Heart left ventricle (tissue), 16 donors: ENCODE data around the gene COQ8A. TPM values are rescaled to one million over a fixed set of nuclear protein-coding genes. Genes with fewer than 3 reads are reported as not detected.

Experiments
- ATAC-seq, 4 donors: fragments of 200-7000 bp; cut with Tn5 transposase; one replicate each; pipeline ENCODE4 v1.9.1; 2020 to 2022; ENCODE audit warnings: moderate library complexity in 4 of 4, mild to moderate bottlenecking in 3 of 4, moderate number of reproducible peaks in 1 of 4
- DNase-seq, 5 donors: peaks; one replicate each; pipeline ENCODE4 v3.0.0-alpha.2; 2020
- H3K27ac ChIP-seq, 12 donors: fragments of 200-600 bp; sonication (generic) in 4 of 12; one replicate each; pipeline versions ENCODE4 v1.5.0 to v1.8.0; 2016 to 2022; ENCODE audit warnings: mild to moderate bottlenecking in 2 of 12
- H3K27me3 ChIP-seq, 9 donors: fragments of 200-600 bp; sonication (generic) in 2 of 9; one replicate each; pipeline versions ENCODE4 v1.5.1 to v1.8.0; 2016 to 2022; ENCODE audit warnings: mild to moderate bottlenecking in 3 of 9
- H3K36me3 ChIP-seq, 9 donors: fragments of 200-600 bp; sonication (generic) in 2 of 9; one replicate each; pipeline versions ENCODE4 v1.5.0 to v1.8.0; 2018 to 2022; ENCODE audit warnings: mild to moderate bottlenecking in 2 of 9
- H3K4me1 ChIP-seq, 12 donors: fragments of 200-600 bp; sonication (generic) in 4 of 12; one replicate each; pipeline versions ENCODE4 v1.5.0 to v1.8.0; 2016 to 2022; ENCODE audit warnings: mild to moderate bottlenecking in 3 of 12
- H3K4me3 ChIP-seq, 12 donors: fragments of 200-600 bp; sonication (generic) in 4 of 12; one replicate each; pipeline versions ENCODE4 v1.5.0 to v1.8.0; 2017 to 2022; ENCODE audit warnings: mild to moderate bottlenecking in 9 of 12, moderate library complexity in 4 of 12
- H3K9me3 ChIP-seq, 12 donors: fragments of 200-600 bp; sonication (generic) in 4 of 12; one replicate each; pipeline versions ENCODE4 v1.5.0 to v1.8.0; 2016 to 2022; ENCODE audit warnings: mild to moderate bottlenecking in 1 of 12
- POLR2A ChIP-seq, 2 donors: fragments of 450-650 bp; IDR thresholded peaks; one replicate each; pipeline ENCODE4 v1.6.1; 2017; ENCODE audit warnings: antibody characterized with exemption in 2 of 2, mild to moderate bottlenecking in 2 of 2, moderate library complexity in 2 of 2
- WGBS, 4 donors: extraction: QIAGEN DNeasy Blood & Tissue Kit in 2 of 4; methylation state at CpG; one replicate each; pipeline versions ENCODE4 v1.1.5 to v1.1.7; 2013 to 2018; 5-methylcytosine and 5-hydroxymethylcytosine counted together
- intact Hi-C, 10 donors: fragments of 100-400 bp; cut with DNase I; formaldehyde crosslinking; loops; one replicate each; pipeline versions ENCODE4 v1.11.1 to v1.14.2; 2022
- polyA plus RNA-seq, 2 donors: library from polyadenylated mRNA; stranded (reverse); fragments of 200-250 nt; gene quantifications; one replicate each; pipeline ENCODE4 v1.2.3, GENCODE V29; 2013
- total RNA-seq, 9 donors: library from RNA; depleted of rRNA in 2 of 9; stranded (reverse); fragments of >200 nt in 2 of 9; fragmentation: NEBNext Ultra II Directional in 3 of 9; extraction: Animal tissue kit (Norgen Biotek cat#: 25700) in 3 of 9; gene quantifications; one replicate each; pipeline versions ENCODE4 v1.1.0 to v1.2.4, GENCODE V29; 2016 to 2023
- TF ChIP-seq, protein P1 (sequence below), 12 donors: fragments of 200-600 bp; sonication (generic) in 4 of 12; IDR thresholded peaks; one replicate each; pipeline versions ENCODE4 v1.5.0 to v1.8.0; 2018 to 2022; ENCODE audit warnings: antibody characterized with exemption in 12 of 12, mild to moderate bottlenecking in 5 of 12
- donor health status: ischemic (EF 13 %, LVEDD 7.1; RV severe dilation, severe dysfunction).
- donor health status: healthy with polysubstance abuse.
- donor health status: DM: no; HTN: yes; CAD: no.
- donor health status: DM: no; HTN: no; CAD: no.
- donor health status: ischemic (EF 25% LVEDD 6.9; RV normal size, moderate dysfunction).
- donor health status: ischemic (EF 25% LVEDD 5.7; RV mildly dilated, moderate dysfunction).
- donor health status: healthy.
- donor health status: DM: yes; HTN: yes; CAD: no.
- donor health status: ischemic (EF 35%, LVEDD 5.7; RV mildly dilated, moderate dysfunction).
- donor health status: nonischemic (EF 11% LVEDD 7.7; RV severe dilation, severe dysfunction).
- donor health status: DM: yes; HTN: yes; CAD: no.
- donor health status: PGD.
- donor health status: ischemic (EF 29% LVEDD 5.4; RV normal size, mild dysfunction).
- donor health status: nonischemic (EF 23%, LVEDD 6.1; RV moderate dilation, normal function).

The COQ8A gene
- total and polyA plus RNA-seq, 11 donors: 141 to 915 (median 269) TPM

- Histone ChIP-seq H3K9me3 (no peaks in the 10 kb centered on the region), H3K27ac (peak overlapping the region in 11 of 12 donors; percentile 35 to 88 (median 73)), H3K27me3 (no peaks in the 10 kb centered on the region), H3K4me3 (no peak overlapping the region), H3K4me1 (peaks cover 0 to 82% (median 24%) of the 10 kb centered on the region in 12 donors), H3K36me3 (peaks cover 0 to 41% (median 32%) of the 10 kb centered on the region in 9 donors)
- no peak for ATAC-seq
- intact Hi-C loops: no loop called here
- 91 to 95% (median 93%) methylated on average over 22 to 29 of the region's 29 CpGs for WGBS, 4 donors
- peak in 1 of 5 donors; percentile 29 for DNase-seq
- no peak for TF ChIP-seq POLR2A (IDR thresholded peaks at IDR 0.05)
- TF ChIP-seq, protein P1, sequence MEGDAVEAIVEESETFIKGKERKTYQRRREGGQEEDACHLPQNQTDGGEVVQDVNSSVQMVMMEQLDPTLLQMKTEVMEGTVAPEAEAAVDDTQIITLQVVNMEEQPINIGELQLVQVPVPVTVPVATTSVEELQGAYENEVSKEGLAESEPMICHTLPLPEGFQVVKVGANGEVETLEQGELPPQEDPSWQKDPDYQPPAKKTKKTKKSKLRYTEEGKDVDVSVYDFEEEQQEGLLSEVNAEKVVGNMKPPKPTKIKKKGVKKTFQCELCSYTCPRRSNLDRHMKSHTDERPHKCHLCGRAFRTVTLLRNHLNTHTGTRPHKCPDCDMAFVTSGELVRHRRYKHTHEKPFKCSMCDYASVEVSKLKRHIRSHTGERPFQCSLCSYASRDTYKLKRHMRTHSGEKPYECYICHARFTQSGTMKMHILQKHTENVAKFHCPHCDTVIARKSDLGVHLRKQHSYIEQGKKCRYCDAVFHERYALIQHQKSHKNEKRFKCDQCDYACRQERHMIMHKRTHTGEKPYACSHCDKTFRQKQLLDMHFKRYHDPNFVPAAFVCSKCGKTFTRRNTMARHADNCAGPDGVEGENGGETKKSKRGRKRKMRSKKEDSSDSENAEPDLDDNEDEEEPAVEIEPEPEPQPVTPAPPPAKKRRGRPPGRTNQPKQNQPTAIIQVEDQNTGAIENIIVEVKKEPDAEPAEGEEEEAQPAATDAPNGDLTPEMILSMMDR (IDR thresholded peaks at IDR 0.05): no peak
Observed at GRCh38 chr1:226964611-226965486, 24.8 kb downstream of the COQ8A start.

DNA sequence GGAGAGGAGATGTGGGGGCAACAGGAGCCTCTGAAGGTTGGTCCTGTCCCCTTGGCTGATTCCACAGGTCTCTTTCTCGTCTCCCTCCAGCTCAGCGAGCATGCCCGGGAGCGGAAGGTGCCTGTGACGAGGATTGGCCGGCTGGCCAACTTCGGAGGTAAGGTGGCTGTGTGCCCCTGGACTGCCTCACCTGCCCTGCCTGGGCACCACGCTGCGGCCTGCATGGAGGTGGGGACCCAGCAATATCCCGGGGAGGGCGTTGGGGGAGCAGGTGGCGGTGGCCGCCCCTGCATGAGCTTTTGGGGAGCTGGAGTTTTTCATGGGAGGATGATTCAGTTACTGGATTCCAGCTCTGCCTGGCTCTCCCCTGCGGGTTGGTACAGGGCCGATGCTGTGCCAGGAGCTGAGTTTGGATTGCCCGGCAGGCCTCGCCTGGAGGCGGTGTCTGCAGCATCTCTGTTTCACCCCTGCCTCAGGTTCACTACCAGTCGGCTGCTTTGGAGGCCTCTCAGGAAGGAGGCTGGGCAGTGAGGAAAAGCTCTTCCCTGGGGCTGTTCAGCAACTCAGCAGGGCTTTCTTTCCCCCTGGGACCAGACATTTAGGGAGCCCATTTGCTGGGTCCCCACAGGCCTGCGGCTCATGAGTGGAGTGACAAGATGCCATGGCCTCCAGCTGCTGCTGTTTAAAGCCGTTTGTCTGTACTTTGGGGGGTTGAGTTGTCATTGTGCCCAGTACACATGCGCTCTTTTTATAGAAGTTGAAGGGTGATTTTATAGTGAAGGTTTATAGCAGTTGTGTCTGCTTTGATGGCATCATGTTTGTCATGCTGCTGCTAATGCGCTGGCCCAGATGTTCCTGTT is 25.7 kb downstream of the COQ8A start:
- ATAC-seq (no peak), DNase-seq (peak in 1 of 5 donors; percentile 26)
- Histone ChIP-seq H3K27ac (peak overlapping the region in 7 of 12 donors; percentile 8 to 88 (median 85)), H3K9me3 (peaks cover 0 to under 1% (median 0%) of the 10 kb centered on the region in 12 donors), H3K36me3 (peaks cover 0 to 50% (median 41%) of the 10 kb centered on the region in 9 donors), H3K4me1 (peaks cover 0 to 79% (median 24%) of the 10 kb centered on the region in 12 donors), H3K27me3 (no peaks in the 10 kb centered on the region), H3K4me3 (no peak overlapping the region)
- TF ChIP-seq, protein P1 (IDR thresholded peaks at IDR 0.05): no peak
- TF ChIP-seq POLR2A (IDR thresholded peaks at IDR 0.05): no peak
- WGBS, 4 donors: 87 to 93% (median 90%) methylated on average over 14 to 23 of the region's 23 CpGs
- intact Hi-C loops: no loop called here

DNA sequence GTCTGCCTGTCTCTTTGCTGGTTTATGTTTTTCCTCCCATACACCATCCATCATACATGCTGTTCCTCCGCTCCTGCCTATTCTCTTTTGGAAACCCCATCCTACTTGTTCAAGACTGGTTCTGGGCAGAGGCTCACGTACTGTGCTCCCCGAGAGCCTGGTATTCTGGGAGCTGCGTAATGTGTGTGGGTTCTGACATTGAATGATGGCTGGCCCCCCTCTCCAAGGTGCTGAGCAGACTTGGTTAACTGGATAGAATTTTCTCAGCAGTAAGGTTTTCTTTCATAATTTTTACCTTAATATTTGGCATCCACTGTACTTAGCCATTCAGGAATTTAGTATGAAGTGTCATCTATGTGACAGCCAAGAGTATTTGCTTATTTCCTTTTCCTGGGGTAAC is 26.6 kb downstream of the COQ8A start:
- Histone ChIP-seq H3K4me3 (no peak overlapping the region), H3K27ac (peak overlapping the region in 5 of 12 donors; percentile 6 to 86 (median 68)), H3K27me3 (no peaks in the 10 kb centered on the region), H3K9me3 (peaks cover 0 to 9% (median 0%) of the 10 kb centered on the region in 12 donors), H3K36me3 (peaks cover 0 to 52% (median 42%) of the 10 kb centered on the region in 9 donors), H3K4me1 (peaks cover 0 to 71% (median 24%) of the 10 kb centered on the region in 12 donors)
- intact Hi-C loops: no loop called here
- ATAC-seq (no peak), DNase-seq (peak in 1 of 5 donors; percentile 19)
- 86 to 92% (median 90%) methylated on average over 4 of the region's 4 CpGs for WGBS, 4 donors
- no peak for TF ChIP-seq POLR2A (IDR thresholded peaks at IDR 0.05)
- TF ChIP-seq, protein P1 (IDR thresholded peaks at IDR 0.05): no peak
